Progenitor cell of endocrine pancreas (in vitro differentiated cells): ENCODE results near the gene HNRNPUL2. TPM values are rescaled to one million over a fixed set of nuclear protein-coding genes. Genes with fewer than 3 reads are reported as not detected.

Experiments
- DNase-seq: peaks from one replicate; pipeline ENCODE4 v3.0.0; 2021; ENCODE audit warnings: low spot score; ENCODE audit not compliant: unreplicated experiment
- H3K27ac Mint-ChIP-seq: 2 replicates; pipeline ENCODE4 v1.8.0; 2021; ENCODE audit warnings: mild to moderate bottlenecking, moderate library complexity, mixed read lengths
- H3K27me3 Mint-ChIP-seq: 2 replicates; pipeline ENCODE4 v1.8.0; 2021; ENCODE audit warnings: mixed read lengths
- H3K36me3 Mint-ChIP-seq: 2 replicates; pipeline ENCODE4 v1.8.0; 2022; ENCODE audit warnings: mixed read lengths; ENCODE audit not compliant: insufficient read depth
- H3K4me1 Mint-ChIP-seq: 2 replicates; pipeline ENCODE4 v1.8.0; 2021; ENCODE audit warnings: low read depth, mixed read lengths
- H3K4me3 Mint-ChIP-seq: 2 replicates; pipeline ENCODE4 v1.8.0; 2021; ENCODE audit warnings: low read depth, mild to moderate bottlenecking, moderate library complexity, mixed read lengths
- H3K9me3 Mint-ChIP-seq: 2 replicates; pipeline ENCODE4 v1.8.0; 2021; ENCODE audit warnings: low read depth, mixed read lengths
- CTCF ChIP-seq: fragments of 200-600 bp; sonication (generic); IDR thresholded peaks from one replicate; pipeline ENCODE4 v1.5.0; 2021; ENCODE audit warnings: antibody characterized with exemption, mild to moderate bottlenecking; ENCODE audit not compliant: unreplicated experiment
- total RNA-seq: library from RNA; stranded (reverse); gene quantifications from 2 replicates; pipeline ENCODE4 v1.2.1, GENCODE V29; 2021

Gene HNRNPUL2
- total RNA-seq, 1 donor from 2014 or later = 61.0 TPM

DNA sequence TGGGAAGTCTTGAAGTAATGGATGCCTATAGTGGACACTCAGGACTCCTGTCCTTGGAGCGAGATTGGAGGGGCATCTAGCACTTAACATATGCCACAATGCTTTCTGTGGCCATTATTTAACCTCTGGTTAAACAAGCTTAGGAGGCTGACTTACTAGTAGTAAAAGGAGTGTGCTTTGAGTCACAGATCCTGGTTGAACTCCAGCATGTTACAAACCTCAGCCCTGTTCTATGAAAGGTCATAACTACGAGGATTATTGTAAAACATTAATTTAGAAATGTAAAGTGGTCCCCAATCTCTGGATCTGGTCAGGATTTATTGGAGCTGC, 54.1 kb downstream of the HNRNPUL2 start:
- H3K4me3 Mint-ChIP-seq = peak overlapping the region; percentile 99
- TF ChIP-seq CTCF = no peak
- H3K27me3 Mint-ChIP-seq = no peaks in the 10 kb centered on the region
- H3K36me3 Mint-ChIP-seq = peaks cover 12% of the 10 kb centered on the region
- DNase-seq = no peak
- no peaks in the 10 kb centered on the region for H3K9me3 Mint-ChIP-seq
- peaks cover 19% of the 10 kb centered on the region for H3K4me1 Mint-ChIP-seq
- peak overlapping the region; percentile 69 for H3K27ac Mint-ChIP-seq

DNA sequence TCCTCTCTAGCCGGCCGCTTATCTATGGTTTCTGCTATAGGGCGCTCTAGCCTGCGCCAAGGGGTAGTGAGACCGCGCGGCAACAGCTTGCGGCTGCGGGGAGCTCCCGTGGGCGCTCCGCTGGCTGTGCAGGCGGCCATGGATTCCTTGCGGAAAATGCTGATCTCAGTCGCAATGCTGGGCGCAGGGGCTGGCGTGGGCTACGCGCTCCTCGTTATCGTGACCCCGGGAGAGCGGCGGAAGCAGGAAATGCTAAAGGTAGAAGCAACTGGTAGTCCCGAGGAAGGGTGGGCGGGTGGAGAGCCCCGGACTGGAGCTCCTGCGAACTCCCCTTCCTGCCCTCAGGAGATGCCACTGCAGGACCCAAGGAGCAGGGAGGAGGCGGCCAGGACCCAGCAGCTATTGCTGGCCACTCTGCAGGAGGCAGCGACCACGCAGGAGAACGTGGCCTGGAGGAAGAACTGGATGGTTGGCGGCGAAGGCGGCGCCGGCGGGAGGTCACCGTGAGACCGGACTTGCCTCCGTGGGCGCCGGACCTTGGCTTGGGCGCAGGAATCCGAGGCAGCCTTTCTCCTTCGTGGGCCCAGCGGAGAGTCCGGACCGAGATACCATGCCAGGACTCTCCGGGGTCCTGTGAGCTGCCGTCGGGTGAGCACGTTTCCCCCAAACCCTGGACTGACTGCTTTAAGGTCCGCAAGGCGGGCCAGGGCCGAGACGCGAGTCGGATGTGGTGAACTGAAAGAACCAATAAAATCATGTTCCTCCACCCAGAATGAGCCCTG, 55.5 kb downstream of the HNRNPUL2 start, which contains the start of the genes LBHD1 and UQCC3:
TSS of gene LBHD1 (minus strand) at position 660 of the 782 bp plus-strand sequence. CDS start 2,236 bp downstream, outside the sequence.
TSS of gene UQCC3 (plus strand) at position 66 of the 782 bp plus-strand sequence. CDS start at position 139, 73 bp downstream.
- peak; percentile 52 for DNase-seq
- no peaks in the 10 kb centered on the region for H3K9me3 Mint-ChIP-seq
- H3K4me1 Mint-ChIP-seq = peaks cover 16% of the 10 kb centered on the region
- H3K27me3 Mint-ChIP-seq = no peaks in the 10 kb centered on the region
- peaks cover 6% of the 10 kb centered on the region for H3K36me3 Mint-ChIP-seq
- peak within 1 kb of the TSS; percentile 97 for H3K27ac Mint-ChIP-seq
- no peak for TF ChIP-seq CTCF
- peak within 1 kb of the TSS; percentile 99 for H3K4me3 Mint-ChIP-seq

- DNase-seq = no peak
- no peak for TF ChIP-seq CTCF
- H3K4me3 Mint-ChIP-seq = peak overlapping the region; percentile 99
- no peaks in the 10 kb centered on the region for H3K9me3 Mint-ChIP-seq
- H3K4me1 Mint-ChIP-seq = peaks cover 21% of the 10 kb centered on the region
- peak overlapping the region; percentile 97 for H3K27ac Mint-ChIP-seq
- H3K27me3 Mint-ChIP-seq = no peaks in the 10 kb centered on the region
- H3K36me3 Mint-ChIP-seq = peaks cover 5% of the 10 kb centered on the region
Observed at GRCh38 chr11:62671236-62671607, 56.0 kb downstream of the HNRNPUL2 start.

DNA sequence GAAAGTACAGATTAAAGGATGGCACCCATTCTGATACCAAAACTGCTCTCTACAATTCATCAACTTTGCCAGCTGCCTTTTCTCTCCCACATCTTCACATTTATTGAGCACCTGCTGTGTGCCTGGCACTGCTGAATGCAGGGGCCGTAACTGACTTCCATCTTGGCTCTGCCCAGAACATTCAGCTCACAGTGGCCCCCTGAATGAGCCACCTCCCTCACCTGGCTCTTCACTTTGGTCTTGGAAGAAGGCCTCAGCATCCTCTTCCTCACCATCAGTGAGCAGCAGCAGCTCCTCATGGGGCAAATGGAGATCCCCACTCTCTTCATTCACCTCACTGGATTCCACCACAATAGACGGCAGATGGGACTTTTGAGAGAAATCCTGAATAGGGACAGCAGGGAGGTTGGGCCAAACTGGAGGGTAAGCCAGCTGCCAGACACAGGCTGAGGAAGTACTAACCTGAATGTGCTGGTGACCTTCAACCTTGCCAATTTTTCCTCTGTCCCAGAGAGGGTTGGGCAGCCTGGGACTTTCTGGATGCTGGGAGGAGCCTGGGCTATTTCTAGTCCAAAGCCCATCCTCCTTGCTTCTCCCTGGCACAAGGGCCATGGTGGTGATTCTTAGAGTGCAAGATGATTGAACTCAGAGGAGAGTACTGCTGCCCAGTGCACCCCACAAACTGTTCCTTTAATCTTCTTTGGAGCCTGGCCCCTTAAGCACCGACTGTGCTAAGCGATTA, 57.7 kb downstream of the HNRNPUL2 start:
- peaks cover 21% of the 10 kb centered on the region for H3K4me1 Mint-ChIP-seq
- no peaks in the 10 kb centered on the region for H3K9me3 Mint-ChIP-seq
- H3K27ac Mint-ChIP-seq = peak overlapping the region; percentile 66
- TF ChIP-seq CTCF = no peak
- peaks cover 2% of the 10 kb centered on the region for H3K36me3 Mint-ChIP-seq
- H3K4me3 Mint-ChIP-seq = peak overlapping the region; percentile 99
- DNase-seq = no peak
- H3K27me3 Mint-ChIP-seq = no peaks in the 10 kb centered on the region

DNA sequence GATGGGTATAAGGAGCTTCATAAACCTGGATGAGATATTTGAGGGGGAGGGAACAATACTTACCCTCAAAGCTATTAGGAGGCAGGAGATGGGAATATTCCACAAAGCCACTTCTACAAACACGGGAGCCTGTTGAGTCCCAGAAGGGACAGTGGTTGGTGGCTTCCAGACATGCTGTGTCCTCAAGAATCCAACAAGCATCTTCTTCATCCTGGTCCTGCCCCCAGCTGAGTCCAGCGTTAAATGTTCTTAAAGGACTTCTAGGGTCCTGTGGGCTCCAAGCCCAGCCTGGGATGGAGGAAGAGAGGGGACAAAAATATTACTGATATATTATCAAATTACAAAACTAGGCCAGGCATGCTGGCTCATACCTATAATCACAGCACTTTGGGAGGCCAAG, 59.8 kb downstream of the HNRNPUL2 start:
- no peaks in the 10 kb centered on the region for H3K9me3 Mint-ChIP-seq
- H3K27ac Mint-ChIP-seq = no peak overlapping the region
- no peak for TF ChIP-seq CTCF
- H3K27me3 Mint-ChIP-seq = no peaks in the 10 kb centered on the region
- peaks cover 19% of the 10 kb centered on the region for H3K4me1 Mint-ChIP-seq
- peaks cover 5% of the 10 kb centered on the region for H3K36me3 Mint-ChIP-seq
- H3K4me3 Mint-ChIP-seq = peak overlapping the region; percentile 24
- DNase-seq = no peak
